ENCODE measurements around the gene UBE2Q1. TPM values are rescaled to one million over a fixed set of nuclear protein-coding genes. Genes with fewer than 3 reads are reported as not detected.
"Not testable (repeated sequence)": the region's sequence is repeated elsewhere in the genome, so short reads cannot be mapped to it uniquely, and the experiment has no call there.

UBE2Q1 gene
- total RNA-seq, 2 experiments from 2014 or later, result 93.6 to 103 TPM

DNA sequence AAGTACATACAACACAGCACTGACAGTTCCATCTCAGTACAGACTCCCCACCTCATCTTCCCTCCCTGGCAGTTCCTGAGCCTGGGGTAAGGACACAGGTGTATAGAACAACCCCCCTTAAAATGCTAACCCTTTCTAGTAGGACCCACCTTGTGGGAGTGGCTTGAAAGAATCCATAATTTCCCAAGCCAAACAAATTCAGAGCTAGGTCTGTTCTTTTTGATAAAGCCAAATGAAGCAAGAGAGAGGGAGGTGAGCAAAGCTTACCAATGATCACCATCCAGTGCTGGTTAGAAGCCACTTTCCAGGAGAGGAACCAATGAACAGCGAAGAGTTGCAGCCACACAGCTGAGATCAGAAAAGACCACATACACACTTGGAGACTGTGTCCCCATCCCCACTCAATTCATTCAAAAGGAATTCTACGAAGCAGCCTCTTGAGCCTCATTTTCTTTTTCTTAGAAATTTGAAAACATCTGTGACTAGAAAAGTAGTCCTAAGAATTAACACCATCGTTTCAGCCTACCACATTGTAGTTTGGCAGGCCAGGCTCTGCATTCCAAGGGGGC lies 9.2 kb downstream of the UBE2Q1 start:
- H3K4me1 Mint-ChIP-seq (ENCODE audit: low read depth), result peaks cover 8% of the 10 kb centered on the region
- DNase-seq (no peak), ATAC-seq (no peak)
- H3K27ac Mint-ChIP-seq, result no peak overlapping the region
- ChIA-PET CTCF (interaction anchor here (1.3 to 5.3 kb wide), 4 partner anchors 10 to 219 kb away, joined by 3 to 119 read pairs (median 4); no protein-coding TSS in a partner anchor), POLR2A (no interaction called here)
- no peaks in the 10 kb centered on the region for H3K9me3 Mint-ChIP-seq (ENCODE audit: insufficient read depth)
- H3K27me3 Mint-ChIP-seq (ENCODE audit: low read depth), result no peaks in the 10 kb centered on the region
- peaks cover 48% of the 10 kb centered on the region for H3K36me3 Mint-ChIP-seq (ENCODE audit: low read depth)
- no peak overlapping the region for H3K4me3 Mint-ChIP-seq

DNA sequence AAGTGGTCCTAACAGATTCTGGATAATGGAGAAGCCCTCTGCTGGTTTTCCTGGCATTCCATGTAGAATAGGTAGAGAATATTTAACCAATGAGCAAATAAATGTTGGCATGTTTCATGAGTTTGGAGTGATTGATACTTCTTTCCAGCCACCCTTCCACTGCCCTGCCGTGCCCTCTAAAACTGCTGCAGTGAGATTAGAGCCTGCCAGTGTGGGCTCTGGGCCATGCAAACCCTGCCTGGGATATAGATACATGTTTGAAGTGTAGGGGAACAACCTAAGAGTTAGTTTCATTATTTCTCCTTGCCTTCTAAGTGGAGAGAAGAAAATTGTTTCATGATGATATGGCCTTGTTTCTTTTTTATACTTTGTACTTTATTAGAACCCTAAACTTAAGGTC lies 10.4 kb downstream of the UBE2Q1 start:
- Mint-ChIP-seq H3K4me1 (ENCODE audit: low read depth) (peaks cover 8% of the 10 kb centered on the region), H3K27me3 (ENCODE audit: low read depth) (no peaks in the 10 kb centered on the region), H3K36me3 (ENCODE audit: low read depth) (peaks cover 38% of the 10 kb centered on the region), H3K4me3 (no peak overlapping the region), H3K9me3 (ENCODE audit: insufficient read depth) (no peaks in the 10 kb centered on the region), H3K27ac (no peak overlapping the region)
- ATAC-seq (no peak), DNase-seq (no peak)
- CTCF ChIA-PET, result interaction anchor here (1.3 to 5.3 kb wide), 4 partner anchors 9 to 218 kb away, joined by 3 to 119 read pairs (median 12); partner anchors contain the start of gene UBE2Q1
- POLR2A ChIA-PET, result no interaction called here

DNA sequence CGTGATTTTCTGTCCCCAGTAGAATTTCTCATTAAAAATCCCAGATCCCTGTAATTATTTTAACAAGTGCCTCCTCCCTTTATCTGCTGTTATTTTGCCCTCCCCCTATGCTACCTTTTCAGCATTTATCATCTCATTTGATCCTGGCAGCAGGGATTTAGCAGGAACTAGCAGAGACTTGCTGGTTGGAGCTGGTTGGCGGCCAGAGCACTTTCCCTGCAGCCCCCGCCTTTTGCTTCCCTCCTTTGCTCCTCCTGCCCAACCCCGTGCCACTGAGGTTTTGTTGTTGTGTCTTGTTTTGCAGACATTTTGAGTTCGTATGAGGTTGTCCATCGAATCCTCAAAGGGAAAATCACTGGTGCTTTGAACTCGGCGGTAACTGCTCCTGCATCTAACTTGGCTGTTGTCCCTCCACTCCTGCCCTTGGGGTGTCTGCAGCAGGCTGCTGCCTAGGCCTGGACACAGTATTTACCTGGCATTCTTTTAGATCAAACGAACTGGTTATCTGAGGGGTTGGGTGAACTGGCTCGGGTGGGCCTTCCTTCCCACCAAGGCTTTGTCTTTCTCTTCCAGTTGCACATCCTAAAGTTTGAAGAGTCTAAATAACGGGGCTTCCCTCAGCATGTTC lies 11.2 kb downstream of the UBE2Q1 start:
- Mint-ChIP-seq H3K9me3 (ENCODE audit: insufficient read depth) (no peaks in the 10 kb centered on the region), H3K36me3 (ENCODE audit: low read depth) (peaks cover 31% of the 10 kb centered on the region), H3K4me1 (ENCODE audit: low read depth) (peaks cover 8% of the 10 kb centered on the region), H3K4me3 (no peak overlapping the region), H3K27ac (no peak overlapping the region), H3K27me3 (ENCODE audit: low read depth) (no peaks in the 10 kb centered on the region)
- CTCF ChIA-PET, result interaction anchor here (0.6 to 5.3 kb wide), 43 partner anchors 9 to 370 kb away, joined by 3 to 119 read pairs (median 4); partner anchors contain the start of genes ATP8B2 and UBE2Q1
- DNase-seq, result no peak
- ATAC-seq, result no peak
- POLR2A ChIA-PET, result interaction anchor here (0.6 to 0.9 kb wide), 2 partner anchors 67 to 69 kb away, joined by 3 read pairs; no protein-coding TSS in a partner anchor

DNA sequence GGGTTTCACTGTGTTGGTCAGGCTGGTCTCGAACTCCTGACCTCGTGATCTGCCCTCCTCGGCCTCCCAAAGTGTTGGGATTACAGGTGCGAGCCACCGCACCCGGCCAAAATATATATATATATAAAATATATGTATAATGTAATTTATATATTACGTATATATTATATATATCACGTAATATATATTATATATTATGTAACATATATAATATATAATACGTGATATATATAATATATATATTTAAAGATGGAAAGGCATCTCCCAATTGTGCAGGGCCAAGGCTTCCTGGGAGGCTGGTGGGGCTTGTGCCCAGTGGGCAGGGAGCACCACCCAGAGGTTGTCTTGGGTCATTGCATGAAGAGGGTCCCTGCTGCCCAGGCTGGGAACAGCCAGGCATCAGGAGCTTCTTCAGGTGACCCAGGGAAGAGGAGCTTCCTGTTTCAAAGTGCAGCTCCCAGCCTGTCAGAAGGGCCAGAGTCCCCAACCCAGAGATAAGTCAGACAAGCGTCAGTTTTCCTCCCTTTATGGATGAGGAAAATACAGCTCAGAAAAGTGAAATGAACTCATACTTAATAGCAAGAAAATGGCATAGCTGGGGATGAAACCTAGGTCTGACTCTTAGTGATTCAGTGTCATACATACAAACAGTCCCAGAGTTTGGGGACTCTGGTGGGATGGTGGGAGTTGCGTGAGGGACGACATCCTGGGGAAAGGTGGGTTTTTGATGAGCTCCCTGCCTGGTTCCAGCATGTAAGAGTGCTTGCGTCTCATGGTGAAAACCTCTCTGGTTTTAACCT lies 12.0 kb downstream of the UBE2Q1 start:
- ATAC-seq, result peak; percentile 80
- H3K27me3 Mint-ChIP-seq (ENCODE audit: low read depth), result no peaks in the 10 kb centered on the region
- H3K4me1 Mint-ChIP-seq (ENCODE audit: low read depth), result peaks cover 8% of the 10 kb centered on the region
- H3K9me3 Mint-ChIP-seq (ENCODE audit: insufficient read depth), result no peaks in the 10 kb centered on the region
- no peak overlapping the region for H3K27ac Mint-ChIP-seq
- H3K4me3 Mint-ChIP-seq, result no peak overlapping the region
- ChIA-PET CTCF (interaction anchor here (0.6 to 5.3 kb wide), 44 partner anchors 9 to 369 kb away, joined by 3 to 119 read pairs (median 4); partner anchors contain the start of genes ATP8B2 and UBE2Q1), POLR2A (interaction anchor here (0.6 to 0.9 kb wide), 2 partner anchors 66 to 69 kb away, joined by 3 read pairs; no protein-coding TSS in a partner anchor)
- peaks cover 25% of the 10 kb centered on the region for H3K36me3 Mint-ChIP-seq (ENCODE audit: low read depth)
- peak; percentile 65 for DNase-seq

DNA sequence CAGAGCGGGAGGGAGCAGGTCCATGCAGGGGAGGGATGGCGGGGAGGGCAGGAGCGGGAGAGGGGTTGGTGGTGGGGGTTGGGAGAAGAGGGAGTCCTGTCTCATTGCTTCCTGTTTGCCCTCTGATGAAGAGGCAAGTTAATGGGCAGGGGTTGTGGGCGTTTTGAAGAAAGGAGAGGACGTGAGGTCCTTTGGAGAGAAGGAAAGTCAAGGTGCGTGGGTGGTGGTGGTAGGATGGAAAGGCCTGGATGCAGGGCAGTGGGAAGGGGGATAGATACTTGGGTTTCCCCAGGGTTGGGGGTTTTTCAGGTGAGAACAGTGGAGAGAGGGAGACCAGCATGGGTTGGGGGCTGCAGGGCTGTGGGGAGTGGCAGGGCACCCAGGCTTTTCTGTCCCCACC lies 17.2 kb downstream of the UBE2Q1 start:
- H3K4me1 Mint-ChIP-seq (ENCODE audit: low read depth), result no peaks in the 10 kb centered on the region
- H3K4me3 Mint-ChIP-seq, result no peak overlapping the region
- DNase-seq (no peak), ATAC-seq (no peak)
- no peak overlapping the region for H3K27ac Mint-ChIP-seq
- ChIA-PET POLR2A (no interaction called here), CTCF (interaction anchor here (1.5 kb wide), 1 partner anchor 62 kb away, joined by 5 read pairs; no protein-coding TSS in a partner anchor)
- no peaks in the 10 kb centered on the region for H3K9me3 Mint-ChIP-seq (ENCODE audit: insufficient read depth)
- H3K36me3 Mint-ChIP-seq (ENCODE audit: low read depth), result no peaks in the 10 kb centered on the region
- H3K27me3 Mint-ChIP-seq (ENCODE audit: low read depth), result peaks cover 13% of the 10 kb centered on the region

DNA sequence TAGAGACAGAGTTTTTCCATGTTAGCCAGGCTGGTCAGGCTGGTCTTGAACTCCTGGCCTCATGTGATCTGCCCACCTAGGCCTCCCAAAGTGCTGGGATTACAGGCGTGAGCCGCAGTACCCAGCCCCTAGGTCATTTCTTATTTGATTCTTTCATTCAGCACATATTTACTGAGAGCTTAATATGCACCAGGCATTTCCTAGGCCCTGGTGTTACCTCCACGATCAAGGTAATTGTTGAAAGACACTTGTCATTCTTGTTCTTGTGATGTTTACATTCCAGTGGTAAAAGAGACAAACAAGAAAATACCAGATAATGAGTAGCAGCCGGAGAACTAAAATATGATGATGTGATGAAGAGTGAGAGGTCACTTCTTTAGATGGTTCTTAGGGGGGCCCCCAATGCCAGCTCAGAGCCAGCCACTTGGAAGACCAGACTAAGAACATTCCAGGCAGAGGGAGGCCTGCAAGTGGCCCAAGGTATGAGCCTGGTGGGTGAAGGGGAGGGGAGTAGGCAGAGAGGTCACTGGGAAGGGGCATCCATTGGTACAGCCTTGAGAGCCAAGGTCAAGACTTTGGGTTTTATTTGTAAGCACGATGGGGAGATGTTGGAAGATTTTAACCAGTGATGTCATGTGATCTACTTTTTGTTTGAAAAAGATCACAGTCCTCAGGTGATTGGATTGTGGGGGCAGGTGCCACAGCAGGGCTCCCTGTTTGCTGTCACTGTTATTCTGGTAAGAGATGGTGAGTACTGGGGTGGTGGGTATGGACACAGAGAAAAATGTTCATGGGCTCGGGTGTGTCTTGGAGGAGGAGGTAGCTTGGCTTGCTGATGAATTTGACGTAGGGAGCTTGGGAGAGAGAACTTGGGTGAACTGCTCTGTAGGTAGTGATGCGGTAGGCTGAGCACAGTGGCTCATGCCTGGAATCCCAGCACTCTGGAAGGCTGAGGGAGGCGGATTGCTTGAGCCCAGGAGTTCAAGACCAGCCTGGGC lies 18.7 kb downstream of the UBE2Q1 start:
- Mint-ChIP-seq H3K36me3 (ENCODE audit: low read depth) (no peaks in the 10 kb centered on the region), H3K9me3 (ENCODE audit: insufficient read depth) (no peaks in the 10 kb centered on the region), H3K27me3 (ENCODE audit: low read depth) (peaks cover 19% of the 10 kb centered on the region), H3K4me1 (ENCODE audit: low read depth) (no peaks in the 10 kb centered on the region), H3K4me3 (no peak overlapping the region), H3K27ac (no peak overlapping the region)
- DNase-seq, result no peak
- ChIA-PET CTCF (interaction anchor here (1.0 to 1.2 kb wide), 2 partner anchors 34 to 60 kb away, joined by 3 to 4 read pairs; no protein-coding TSS in a partner anchor), POLR2A (interaction anchor here (0.7 kb wide), 1 partner anchor 16 kb away, joined by 3 read pairs; no protein-coding TSS in a partner anchor)
- ATAC-seq, result no peak

DNA sequence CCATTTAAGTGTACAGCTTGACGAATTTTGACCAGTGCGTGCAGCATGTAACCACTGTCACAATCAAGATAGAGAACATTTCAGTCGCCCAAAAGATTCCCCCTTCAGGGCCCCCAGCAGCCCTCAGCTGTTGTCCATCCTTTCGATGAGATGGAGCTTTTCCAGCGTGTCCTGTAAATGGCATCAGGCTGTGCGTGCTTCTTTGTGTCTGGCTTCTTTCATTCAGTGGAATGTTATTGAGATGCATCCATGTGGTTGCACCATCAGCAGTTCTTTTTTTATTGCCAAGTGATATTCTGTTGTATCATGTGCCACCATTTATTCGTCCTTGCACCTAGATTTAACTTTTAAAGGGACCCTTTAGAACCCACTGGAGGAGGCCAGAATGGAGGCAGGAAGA lies 21.9 kb downstream of the UBE2Q1 start:
- Mint-ChIP-seq H3K27ac (no peak overlapping the region), H3K27me3 (ENCODE audit: low read depth) (peaks cover 19% of the 10 kb centered on the region), H3K9me3 (ENCODE audit: insufficient read depth) (no peaks in the 10 kb centered on the region), H3K4me3 (no peak overlapping the region), H3K36me3 (ENCODE audit: low read depth) (no peaks in the 10 kb centered on the region), H3K4me1 (ENCODE audit: low read depth) (no peaks in the 10 kb centered on the region)
- POLR2A ChIA-PET, result no interaction called here
- ATAC-seq (no peak), DNase-seq (no peak)
- CTCF ChIA-PET, result interaction anchor here (1.1 to 1.3 kb wide), 2 partner anchors 10 to 56 kb away, joined by 3 to 4 read pairs; no protein-coding TSS in a partner anchor

DNA sequence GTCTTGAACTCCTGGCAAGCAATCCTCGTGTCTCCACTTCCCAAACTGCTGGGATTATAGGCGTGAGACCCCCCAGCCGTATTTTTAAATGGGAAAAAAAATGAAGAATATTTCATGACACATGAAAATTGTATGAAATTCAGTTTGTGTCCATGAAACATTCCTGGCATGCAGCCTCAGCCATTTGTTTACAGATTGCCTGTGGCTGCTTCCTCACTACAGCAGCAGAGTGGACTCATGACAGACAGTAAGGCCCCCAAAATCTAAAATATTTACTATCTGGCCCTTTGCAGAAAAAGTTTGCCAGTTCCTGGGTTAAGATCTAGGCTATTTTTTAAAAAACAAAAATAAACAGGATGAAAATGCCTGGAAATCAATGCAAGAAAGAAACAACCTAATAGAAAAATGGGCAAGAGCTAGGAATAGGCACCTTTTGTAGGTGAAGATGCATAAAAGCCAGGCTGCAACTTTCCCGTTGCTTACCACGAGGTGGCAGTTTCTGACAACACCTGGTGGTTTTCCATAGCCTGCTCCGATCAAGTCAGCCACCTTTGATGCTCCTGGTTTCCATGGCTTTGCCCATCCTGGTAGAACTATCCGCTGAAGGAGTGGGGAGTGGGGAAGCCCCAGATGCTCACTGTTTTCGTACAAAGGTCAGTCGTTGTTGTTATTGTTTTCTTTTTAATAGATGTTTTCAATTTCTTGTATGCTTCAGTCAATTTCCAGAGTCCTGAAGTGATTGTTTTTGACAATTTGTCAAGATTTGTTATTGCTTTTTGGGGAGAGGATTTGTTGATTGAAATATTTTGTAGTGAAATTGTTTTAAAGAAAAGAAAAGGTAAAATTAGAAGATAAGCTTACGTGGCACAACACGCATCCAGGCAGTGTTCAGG lies 24.3 kb downstream of the UBE2Q1 start:
- no peak overlapping the region for H3K27ac Mint-ChIP-seq
- CTCF ChIA-PET, result interaction anchor here (1.4 to 1.5 kb wide), 2 partner anchors 12 to 55 kb away, joined by 5 read pairs; no protein-coding TSS in a partner anchor
- no peaks in the 10 kb centered on the region for H3K4me1 Mint-ChIP-seq (ENCODE audit: low read depth)
- POLR2A ChIA-PET, result no interaction called here
- H3K4me3 Mint-ChIP-seq, result no peak overlapping the region
- no peaks in the 10 kb centered on the region for H3K36me3 Mint-ChIP-seq (ENCODE audit: low read depth)
- H3K27me3 Mint-ChIP-seq (ENCODE audit: low read depth), result peaks cover 12% of the 10 kb centered on the region
- no peaks in the 10 kb centered on the region for H3K9me3 Mint-ChIP-seq (ENCODE audit: insufficient read depth)
- ATAC-seq, result no peak
- DNase-seq, result no peak

DNA sequence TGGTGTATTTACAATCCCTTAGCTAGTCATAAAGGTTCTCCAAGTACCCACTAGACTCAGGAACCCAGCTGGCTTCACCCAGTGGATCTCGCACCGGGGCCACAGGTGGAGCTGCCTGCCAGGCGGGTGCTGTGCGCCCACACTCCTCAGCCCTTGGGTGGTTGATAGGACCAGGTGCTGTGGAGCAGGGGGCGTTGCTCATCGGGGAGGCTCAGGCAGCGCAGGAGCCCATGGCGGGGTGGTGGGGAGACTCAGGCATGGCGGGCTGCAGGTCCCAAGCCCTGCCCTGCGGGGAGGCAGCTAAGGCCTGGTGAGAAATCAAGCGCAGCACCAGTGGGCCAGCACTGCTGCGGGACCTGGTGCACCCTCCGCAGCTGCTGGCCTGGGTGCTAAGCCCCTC lies 26.5 kb downstream of the UBE2Q1 start:
- H3K9me3 Mint-ChIP-seq (ENCODE audit: insufficient read depth); DNase-seq; ATAC-seq; POLR2A ChIA-PET; H3K4me1 Mint-ChIP-seq (ENCODE audit: low read depth); H3K4me3 Mint-ChIP-seq; H3K36me3 Mint-ChIP-seq (ENCODE audit: low read depth); H3K27me3 Mint-ChIP-seq (ENCODE audit: low read depth); H3K27ac Mint-ChIP-seq: not testable (repeated sequence)
- CTCF ChIA-PET, result interaction anchor here (0.5 to 1.0 kb wide), 2 partner anchors 52 to 359 kb away, joined by 3 to 4 read pairs; no protein-coding TSS in a partner anchor

DNA sequence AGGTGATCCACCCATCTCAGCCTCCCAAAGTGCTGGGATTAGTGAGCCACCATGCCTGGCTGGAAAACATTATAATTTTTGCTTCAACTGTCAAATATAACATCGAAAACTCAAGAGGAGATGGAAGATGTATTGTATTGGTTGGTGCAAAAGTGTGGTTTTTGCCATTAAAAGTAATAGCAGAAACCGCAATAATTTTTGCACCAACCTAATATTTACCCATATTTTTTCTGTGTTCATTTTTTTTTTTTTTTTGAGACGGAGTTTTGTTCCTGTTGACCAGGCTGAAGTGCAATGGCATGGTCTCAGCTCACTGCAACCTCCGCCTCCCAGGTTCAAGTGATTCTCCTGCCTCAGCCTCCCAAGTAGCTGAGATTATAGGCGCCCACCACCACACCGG lies 29.2 kb downstream of the UBE2Q1 start:
- Mint-ChIP-seq H3K27ac (no peak overlapping the region), H3K27me3 (ENCODE audit: low read depth) (peaks cover 2% of the 10 kb centered on the region), H3K4me1 (ENCODE audit: low read depth) (no peaks in the 10 kb centered on the region), H3K4me3 (no peak overlapping the region), H3K36me3 (ENCODE audit: low read depth) (no peaks in the 10 kb centered on the region), H3K9me3 (ENCODE audit: insufficient read depth) (no peaks in the 10 kb centered on the region)
- no peak for ATAC-seq
- ChIA-PET CTCF (interaction anchor here (1.9 kb wide), 1 partner anchor 17 kb away, joined by 4 read pairs; no protein-coding TSS in a partner anchor), POLR2A (no interaction called here)
- DNase-seq, result no peak
